ENCODE data around the gene PRIMPOL.
"Not testable (repeated sequence)": the region's sequence is repeated elsewhere in the genome, so short reads cannot be mapped to it uniquely, and the experiment has no call there.

Gene PRIMPOL

GRCh38 chr4:184712322-184712721, 62.8 kb downstream of the PRIMPOL start:
- DNase-seq (ENCODE audit: low spot score), result no peak

- no peak for DNase-seq (ENCODE audit: low spot score)
Measured at GRCh38 chr4:184713887-184714286, 64.3 kb downstream of the PRIMPOL start.

GRCh38 chr4:184715526-184715925, 66.0 kb downstream of the PRIMPOL start:
- no peak for DNase-seq (ENCODE audit: low spot score)

- no peak for DNase-seq (ENCODE audit: low spot score)
Measured at GRCh38 chr4:184719407-184719806, 69.9 kb downstream of the PRIMPOL start.

- no peak for DNase-seq (ENCODE audit: low spot score)
Measured at GRCh38 chr4:184721254-184721653, 71.7 kb downstream of the PRIMPOL start.

- no peak for DNase-seq (ENCODE audit: low spot score)
Measured at GRCh38 chr4:184722798-184723197, 73.3 kb downstream of the PRIMPOL start.

- DNase-seq (ENCODE audit: low spot score), result no peak
Measured at GRCh38 chr4:184727430-184727829, 77.9 kb downstream of the PRIMPOL start.

- DNase-seq (ENCODE audit: low spot score), result no peak
Measured at GRCh38 chr4:184728858-184729257, 79.3 kb downstream of the PRIMPOL start.

- no peak for DNase-seq (ENCODE audit: low spot score)
Measured at GRCh38 chr4:184729946-184730345, 80.4 kb downstream of the PRIMPOL start.

GRCh38 chr4:184731056-184731455, 81.5 kb downstream of the PRIMPOL start:
- no peak for DNase-seq (ENCODE audit: low spot score)

GRCh38 chr4:184732126-184732525, 82.6 kb downstream of the PRIMPOL start:
- DNase-seq (ENCODE audit: low spot score), result no peak

- DNase-seq (ENCODE audit: low spot score), result peak; percentile 96
Measured at GRCh38 chr4:184733654-184734524, 84.4 kb downstream of the PRIMPOL start, which contains the start of gene CENPU. Gene CENPU (minus strand): TSS chr4:184734096. CDS start chr4:184734062, 34 bp downstream.

- DNase-seq (ENCODE audit: low spot score), result no peak
Measured at GRCh38 chr4:184734758-184735157, 85.2 kb downstream of the PRIMPOL start.

- DNase-seq (ENCODE audit: low spot score), result not testable (repeated sequence)
Measured at GRCh38 chr4:184739575-184739974, 90.0 kb downstream of the PRIMPOL start.

GRCh38 chr4:184740980-184741391, 91.4 kb downstream of the PRIMPOL start:
- DNase-seq (ENCODE audit: low spot score), result no peak

- DNase-seq (ENCODE audit: low spot score), result not testable (repeated sequence)
Measured at GRCh38 chr4:184741651-184742050, 92.1 kb downstream of the PRIMPOL start.

GRCh38 chr4:184743650-184744049, 94.1 kb downstream of the PRIMPOL start:
- DNase-seq (ENCODE audit: low spot score), result no peak

GRCh38 chr4:184744236-184744635, 94.7 kb downstream of the PRIMPOL start:
- no peak for DNase-seq (ENCODE audit: low spot score)
